ENCODE results near the gene GSTM5.
"Not testable (repeated sequence)": the region's sequence is repeated elsewhere in the genome, so short reads cannot be mapped to it uniquely, and the experiment has no call there.

- TF ChIP-seq REST (IDR thresholded peaks at IDR 0.05; ENCODE audit: insufficient replicate concordance, low read depth); CTCF (IDR thresholded peaks at IDR 0.05; ENCODE audit: insufficient read depth, low read length); POLR2AphosphoS5 (IDR thresholded peaks at IDR 0.05; ENCODE audit: low read depth): not testable (repeated sequence)
Measured at GRCh38 chr1:109711593-109712320, at the start of gene GSTM5.
